Osteocyte (in vitro differentiated cells): Measurements from ENCODE around the gene WASHC2C. TPM values are rescaled to one million over a fixed set of nuclear protein-coding genes. Genes with fewer than 3 reads are reported as not detected.
A peak's percentile ranks its signal among the peaks of the same experiment; 100 is the strongest.
"Not testable (repeated sequence)": the region's sequence is repeated elsewhere in the genome, so short reads cannot be mapped to it uniquely, and the experiment has no call there.

ENCODE experiments used
- DNase-seq: peaks from one replicate; pipeline ENCODE4 v3.0.0; 2021; ENCODE audit warnings: mixed read lengths; ENCODE audit not compliant: unreplicated experiment; ENCODE audit errors: extremely low spot score
- H3K27ac Mint-ChIP-seq: one replicate; pipeline ENCODE4 v1.8.0; 2021; ENCODE audit warnings: mild to moderate bottlenecking, mixed read lengths; ENCODE audit not compliant: unreplicated experiment
- H3K27me3 Mint-ChIP-seq: one replicate; pipeline ENCODE4 v1.8.0; 2021; ENCODE audit warnings: mixed read lengths; ENCODE audit not compliant: unreplicated experiment
- H3K36me3 Mint-ChIP-seq: one replicate; pipeline ENCODE4 v1.8.0; 2021; ENCODE audit warnings: mixed read lengths; ENCODE audit not compliant: unreplicated experiment
- H3K4me1 Mint-ChIP-seq: one replicate; pipeline ENCODE4 v1.8.0; 2021; ENCODE audit warnings: mixed read lengths; ENCODE audit not compliant: unreplicated experiment
- H3K4me3 Mint-ChIP-seq: one replicate; pipeline ENCODE4 v1.8.0; 2021; ENCODE audit warnings: mild to moderate bottlenecking, moderate library complexity, mixed read lengths; ENCODE audit not compliant: unreplicated experiment
- H3K9me3 Mint-ChIP-seq: one replicate; pipeline ENCODE4 v1.8.0; 2021; ENCODE audit warnings: mixed read lengths; ENCODE audit not compliant: unreplicated experiment
- total RNA-seq: library from RNA; stranded (reverse); gene quantifications from 2 replicates; pipeline ENCODE4 v1.2.1, GENCODE V29; 2021
- TF ChIP-seq, protein P1 (sequence below): fragments of 200-600 bp; sonication (generic); IDR thresholded peaks from 2 replicates; pipeline ENCODE4 v1.5.0; 2021; ENCODE audit warnings: antibody characterized with exemption, mild to moderate bottlenecking, moderate library complexity

The WASHC2C gene
- total RNA-seq, 1 donor from 2014 or later: 62.8 TPM

DNA sequence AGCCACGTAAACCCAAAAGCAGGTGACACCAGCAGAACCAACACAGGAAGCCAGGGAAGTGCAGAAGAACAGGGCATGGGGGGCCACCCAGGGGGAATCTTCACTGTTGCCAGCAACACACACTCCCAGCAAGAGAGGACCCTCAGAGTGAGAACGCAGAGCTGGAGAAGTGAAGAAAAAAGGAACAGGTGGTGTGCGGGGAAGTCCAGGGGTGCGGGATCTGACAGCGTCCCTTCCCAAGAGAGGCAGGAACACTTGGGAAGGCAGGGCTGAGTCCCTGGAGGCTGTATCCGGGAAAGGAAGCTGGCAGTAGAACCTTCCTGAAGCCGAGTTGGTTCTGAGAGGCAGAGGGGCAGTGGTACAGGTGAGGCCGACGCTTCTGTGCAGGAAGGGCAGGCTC lies 92.5 kb downstream of the WASHC2C start:
- Mint-ChIP-seq H3K27ac (no peak overlapping the region), H3K27me3 (no peaks in the 10 kb centered on the region), H3K4me3 (no peak overlapping the region), H3K9me3 (peaks cover 9% of the 10 kb centered on the region), H3K36me3 (no peaks in the 10 kb centered on the region), H3K4me1 (peaks cover under 1% of the 10 kb centered on the region)
- DNase-seq: peak; percentile 76
- TF ChIP-seq, protein P1, sequence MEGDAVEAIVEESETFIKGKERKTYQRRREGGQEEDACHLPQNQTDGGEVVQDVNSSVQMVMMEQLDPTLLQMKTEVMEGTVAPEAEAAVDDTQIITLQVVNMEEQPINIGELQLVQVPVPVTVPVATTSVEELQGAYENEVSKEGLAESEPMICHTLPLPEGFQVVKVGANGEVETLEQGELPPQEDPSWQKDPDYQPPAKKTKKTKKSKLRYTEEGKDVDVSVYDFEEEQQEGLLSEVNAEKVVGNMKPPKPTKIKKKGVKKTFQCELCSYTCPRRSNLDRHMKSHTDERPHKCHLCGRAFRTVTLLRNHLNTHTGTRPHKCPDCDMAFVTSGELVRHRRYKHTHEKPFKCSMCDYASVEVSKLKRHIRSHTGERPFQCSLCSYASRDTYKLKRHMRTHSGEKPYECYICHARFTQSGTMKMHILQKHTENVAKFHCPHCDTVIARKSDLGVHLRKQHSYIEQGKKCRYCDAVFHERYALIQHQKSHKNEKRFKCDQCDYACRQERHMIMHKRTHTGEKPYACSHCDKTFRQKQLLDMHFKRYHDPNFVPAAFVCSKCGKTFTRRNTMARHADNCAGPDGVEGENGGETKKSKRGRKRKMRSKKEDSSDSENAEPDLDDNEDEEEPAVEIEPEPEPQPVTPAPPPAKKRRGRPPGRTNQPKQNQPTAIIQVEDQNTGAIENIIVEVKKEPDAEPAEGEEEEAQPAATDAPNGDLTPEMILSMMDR: no peak

DNA sequence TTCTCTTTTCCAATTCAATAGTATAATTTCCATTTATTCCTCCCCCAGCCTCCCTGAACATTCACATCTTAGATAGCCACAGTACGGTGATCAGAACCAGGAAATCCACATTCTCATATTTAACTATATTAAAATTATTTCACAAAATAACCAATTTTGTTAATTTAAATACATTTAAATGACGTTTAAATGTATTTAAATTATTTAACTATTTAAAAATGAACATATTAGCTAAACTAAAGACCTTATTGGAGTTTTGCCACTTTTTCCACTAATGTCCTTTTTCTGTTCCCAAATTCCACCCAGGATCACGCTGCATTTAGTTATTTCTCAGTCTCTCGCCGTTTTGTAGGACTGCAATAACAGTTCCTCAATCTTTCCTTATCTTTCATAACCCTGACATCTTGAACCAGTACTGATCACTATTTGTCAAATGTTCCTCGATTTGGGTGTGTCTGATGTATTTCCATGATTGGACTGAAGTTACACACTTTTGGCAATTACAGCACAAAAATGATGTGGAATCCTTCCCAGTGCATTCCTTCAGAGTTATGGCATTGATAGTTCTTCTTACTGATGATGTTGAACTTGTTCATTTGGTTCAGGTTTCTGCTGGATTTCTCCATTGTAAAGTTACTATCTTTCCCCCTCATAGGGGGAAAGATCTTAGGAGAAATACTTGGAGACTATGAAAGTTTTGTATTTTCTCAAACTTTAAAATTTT lies 93.2 kb downstream of the WASHC2C start:
- not testable (repeated sequence) for DNase-seq, H3K4me1 Mint-ChIP-seq, H3K36me3 Mint-ChIP-seq, H3K27me3 Mint-ChIP-seq, H3K9me3 Mint-ChIP-seq, H3K4me3 Mint-ChIP-seq, H3K27ac Mint-ChIP-seq

DNA sequence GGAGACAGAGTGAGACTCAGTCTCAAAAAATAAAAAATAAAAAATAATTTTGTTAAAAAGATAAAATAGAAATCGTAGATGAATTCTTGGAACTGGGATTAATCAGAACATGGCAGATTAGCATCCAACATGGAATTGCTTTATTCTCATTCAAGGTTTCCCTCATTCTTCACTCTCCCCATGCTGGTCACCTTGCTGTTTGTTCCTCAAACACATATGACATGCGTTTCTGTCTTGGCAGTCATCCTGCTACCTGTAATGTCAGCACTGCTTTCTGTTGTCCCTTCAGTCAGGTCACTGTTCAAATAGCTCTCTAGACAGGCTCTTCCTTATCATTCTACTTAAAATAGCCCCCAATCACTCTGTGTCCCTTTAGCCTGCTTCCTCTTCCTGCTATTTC lies 95.9 kb downstream of the WASHC2C start:
- H3K4me1 Mint-ChIP-seq, H3K9me3 Mint-ChIP-seq, H3K4me3 Mint-ChIP-seq, DNase-seq, H3K27me3 Mint-ChIP-seq, H3K27ac Mint-ChIP-seq, H3K36me3 Mint-ChIP-seq: not testable (repeated sequence)

Other genes with a start within 250 kb of the WASHC2C start
- gene ZFAND4, start 54.5 kb upstream of the WASHC2C start, total RNA-seq: 11.7 and 12.9 TPM in 2 replicates
- gene AGAP4, start 120.2 kb downstream of the WASHC2C start, total RNA-seq: 13.1 and 16.7 TPM in 2 replicates
- gene TIMM23, start 245.2 kb downstream of the WASHC2C start, total RNA-seq: 61.1 and 64.0 TPM in 2 replicates